ENCODE measurements around the gene PPP6R3. TPM values are rescaled to one million over a fixed set of nuclear protein-coding genes. Genes with fewer than 3 reads are reported as not detected.
"Not testable (repeated sequence)": the region's sequence is repeated elsewhere in the genome, so short reads cannot be mapped to it uniquely, and the experiment has no call there.

Gene PPP6R3
- total and polyA plus RNA-seq, 9 donors: 44.3 to 80.9 (median 52.2) TPM

DNA sequence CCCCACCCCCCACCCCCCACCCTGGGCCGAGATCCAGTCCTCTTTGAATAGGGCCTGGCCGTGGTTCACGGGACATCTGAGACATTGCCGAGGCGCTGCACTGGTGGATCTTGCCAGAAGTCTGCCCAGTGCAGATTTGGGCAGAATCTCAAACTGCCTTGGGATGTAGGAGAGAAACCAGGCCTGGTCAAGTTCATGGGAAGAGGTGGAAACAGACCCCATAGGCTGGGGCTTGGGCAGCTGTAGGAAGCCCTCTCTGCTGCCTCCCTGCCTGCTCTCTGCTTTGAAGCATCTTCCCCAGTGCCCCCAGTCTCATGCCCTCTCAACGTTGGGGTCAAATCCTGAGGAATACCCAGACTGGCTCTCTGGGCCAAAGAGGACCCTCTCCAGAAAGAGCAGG, 16.0 kb upstream of the PPP6R3 start:
- Histone ChIP-seq H3K27ac (ENCODE audit: low read length) (no peak overlapping the region), H3K9me3 (replicated peaks; ENCODE audit: control insufficient read depth, low read depth, low read length) (no peaks in the 10 kb centered on the region), H3K27me3 (ENCODE audit: control insufficient read depth, insufficient read depth, low read length) (no peaks in the 10 kb centered on the region), H3K4me1 (ENCODE audit: control insufficient read depth, insufficient read depth, low read length) (peaks cover 15% of the 10 kb centered on the region), H3K4me3 (ENCODE audit: low read length) (no peak overlapping the region), H3K36me3 (ENCODE audit: control insufficient read depth, insufficient read depth, low read length) (peaks cover 71% of the 10 kb centered on the region)
- no peak for DNase-seq
- WGBS (ENCODE audit: insufficient coverage): 89% methylated on average over 1 of the region's 6 CpGs

DNA sequence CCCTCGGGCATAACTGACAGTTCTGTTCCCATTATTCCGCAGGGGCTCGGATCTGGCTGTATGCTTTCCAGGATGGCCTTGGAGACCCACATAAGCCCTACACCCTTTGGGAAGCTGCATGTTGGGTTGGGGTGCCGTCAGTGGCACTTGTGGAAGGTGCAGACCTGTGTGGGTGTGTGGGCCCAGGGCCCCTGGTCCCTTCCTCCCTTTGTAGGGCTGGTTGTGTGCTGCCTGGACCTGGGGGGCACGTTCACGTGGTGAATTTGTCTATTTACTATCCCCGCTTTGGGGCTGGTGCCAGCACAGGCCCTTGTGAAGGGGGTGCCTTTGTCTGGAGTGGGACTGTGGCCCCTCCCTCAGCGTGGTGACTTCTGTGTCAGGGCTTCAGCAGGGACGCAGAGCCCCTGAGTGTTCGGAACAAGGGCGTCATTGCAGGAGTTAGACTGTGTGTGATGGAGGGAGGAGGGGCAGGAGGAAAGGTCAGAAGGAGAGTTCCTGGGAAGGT, 15.0 kb upstream of the PPP6R3 start:
- no peak for DNase-seq
- H3K36me3 ChIP-seq (ENCODE audit: control insufficient read depth, insufficient read depth, low read length): peaks cover 70% of the 10 kb centered on the region
- WGBS (ENCODE audit: insufficient coverage): 67% methylated on average over 6 of the region's 11 CpGs
- no peaks in the 10 kb centered on the region for H3K9me3 ChIP-seq (replicated peaks; ENCODE audit: control insufficient read depth, low read depth, low read length)
- no peak overlapping the region for H3K4me3 ChIP-seq (ENCODE audit: low read length)
- H3K4me1 ChIP-seq (ENCODE audit: control insufficient read depth, insufficient read depth, low read length): peaks cover 9% of the 10 kb centered on the region
- H3K27me3 ChIP-seq (ENCODE audit: control insufficient read depth, insufficient read depth, low read length): no peaks in the 10 kb centered on the region
- no peak overlapping the region for H3K27ac ChIP-seq (ENCODE audit: low read length)

DNA sequence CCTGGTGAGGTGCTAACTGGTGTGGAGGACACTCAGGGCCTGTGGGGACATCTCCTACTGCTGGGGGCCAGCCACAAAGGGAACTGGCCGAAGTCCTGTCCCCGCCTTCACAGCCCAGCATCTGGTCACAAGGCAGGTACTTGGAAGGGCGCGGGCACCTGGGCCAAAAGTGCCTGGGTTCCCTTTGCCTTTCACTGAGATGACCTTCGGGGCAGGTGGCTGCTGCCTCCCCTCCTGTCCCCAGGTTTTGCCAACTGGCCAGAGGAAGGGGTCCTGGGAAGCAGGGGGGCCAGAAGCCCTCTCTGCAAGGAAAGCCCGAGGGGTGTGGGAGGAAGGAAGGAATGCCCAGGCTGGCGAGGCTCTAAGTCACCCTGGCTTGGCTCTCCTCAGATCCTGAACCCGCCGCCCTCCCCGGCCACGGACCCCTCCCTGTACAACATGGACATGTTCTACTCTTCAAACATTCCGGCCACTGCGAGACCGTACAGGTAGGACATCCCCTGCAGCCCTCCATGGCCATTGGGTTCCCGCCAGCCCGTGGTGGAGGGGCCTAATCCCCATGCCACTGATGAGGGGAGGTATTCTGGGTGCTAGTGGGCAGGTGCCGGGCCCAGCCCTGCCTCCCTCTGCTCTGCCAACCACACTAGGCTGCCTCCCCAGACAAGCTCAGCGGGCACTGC, 14.4 kb upstream of the PPP6R3 start:
- H3K9me3 ChIP-seq (replicated peaks; ENCODE audit: control insufficient read depth, low read depth, low read length): no peaks in the 10 kb centered on the region
- no peak overlapping the region for H3K27ac ChIP-seq (ENCODE audit: low read length)
- peaks cover 68% of the 10 kb centered on the region for H3K36me3 ChIP-seq (ENCODE audit: control insufficient read depth, insufficient read depth, low read length)
- no peaks in the 10 kb centered on the region for H3K27me3 ChIP-seq (ENCODE audit: control insufficient read depth, insufficient read depth, low read length)
- peaks cover 7% of the 10 kb centered on the region for H3K4me1 ChIP-seq (ENCODE audit: control insufficient read depth, insufficient read depth, low read length)
- WGBS (ENCODE audit: insufficient coverage): 88% methylated on average over 10 of the region's 18 CpGs
- no peak overlapping the region for H3K4me3 ChIP-seq (ENCODE audit: low read length)
- no peak for DNase-seq

DNA sequence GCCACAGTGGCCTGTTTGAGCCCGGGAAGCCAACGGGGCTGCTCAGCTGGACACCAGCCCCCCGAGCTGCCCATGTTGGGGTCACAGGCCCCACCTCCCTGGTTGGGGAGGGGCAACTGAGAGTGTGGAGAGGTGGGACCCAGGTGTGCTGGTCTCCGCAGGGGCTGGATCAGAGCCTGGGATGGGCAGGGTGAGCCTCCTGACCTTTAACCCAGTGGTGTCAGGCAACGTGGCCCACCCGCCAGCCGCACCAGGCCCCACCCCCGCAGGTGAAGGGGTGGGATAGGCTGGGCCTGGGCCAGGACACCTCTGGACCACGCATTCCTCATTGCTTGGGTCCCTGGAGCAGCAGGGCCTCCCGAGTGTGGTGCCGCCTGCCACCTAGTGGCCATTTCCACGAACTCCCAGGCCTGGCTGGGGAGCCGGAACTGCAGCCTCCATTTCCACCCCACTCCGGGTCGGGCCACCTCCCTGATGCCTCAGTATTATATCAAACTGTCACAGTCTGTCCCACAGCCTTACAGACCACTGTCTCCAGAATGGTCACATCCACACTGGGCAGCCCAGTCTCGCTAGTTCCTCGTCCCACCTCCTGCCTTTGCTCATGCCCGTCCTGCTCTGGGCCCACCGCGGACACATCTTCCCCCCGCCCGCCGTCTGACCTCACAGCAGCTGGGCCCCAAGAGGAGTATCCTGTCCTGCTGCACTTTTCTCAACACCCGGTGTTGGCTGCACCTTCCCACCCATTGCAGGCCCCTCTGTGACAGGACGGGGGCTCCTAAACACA, 13.3 kb upstream of the PPP6R3 start:
- 45% methylated on average over 24 of the region's 25 CpGs for WGBS (ENCODE audit: insufficient coverage)
- no peak overlapping the region for H3K27ac ChIP-seq (ENCODE audit: low read length)
- H3K4me3 ChIP-seq (ENCODE audit: low read length): no peak overlapping the region
- peaks cover 59% of the 10 kb centered on the region for H3K36me3 ChIP-seq (ENCODE audit: control insufficient read depth, insufficient read depth, low read length)
- no peaks in the 10 kb centered on the region for H3K9me3 ChIP-seq (replicated peaks; ENCODE audit: control insufficient read depth, low read depth, low read length)
- H3K4me1 ChIP-seq (ENCODE audit: control insufficient read depth, insufficient read depth, low read length): peaks cover 6% of the 10 kb centered on the region
- no peaks in the 10 kb centered on the region for H3K27me3 ChIP-seq (ENCODE audit: control insufficient read depth, insufficient read depth, low read length)
- peak; percentile 73 for DNase-seq

DNA sequence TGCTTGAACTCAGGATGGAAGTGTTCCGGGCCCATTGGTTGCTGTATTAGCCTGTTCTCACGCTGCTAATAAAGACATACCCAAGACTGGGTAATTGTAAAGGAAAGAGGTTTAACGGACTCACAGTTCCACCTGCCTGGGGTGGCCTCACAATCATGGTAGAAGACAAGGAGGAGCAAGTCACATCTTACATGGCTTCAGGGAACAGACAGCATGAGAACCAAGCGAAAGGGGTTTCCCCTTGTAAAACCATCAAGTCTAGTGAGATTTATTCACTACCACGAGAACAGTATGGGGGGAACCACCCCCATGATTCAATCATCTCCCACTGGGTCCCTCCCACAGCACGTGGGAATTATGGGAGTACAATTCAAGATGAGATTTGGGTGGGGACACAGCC, 12.6 kb upstream of the PPP6R3 start:
- not testable (repeated sequence) for H3K4me1 ChIP-seq (ENCODE audit: control insufficient read depth, insufficient read depth, low read length); H3K4me3 ChIP-seq (ENCODE audit: low read length); DNase-seq; H3K9me3 ChIP-seq (replicated peaks; ENCODE audit: control insufficient read depth, low read depth, low read length); H3K27ac ChIP-seq (ENCODE audit: low read length); H3K27me3 ChIP-seq (ENCODE audit: control insufficient read depth, insufficient read depth, low read length)
- peaks cover 52% of the 10 kb centered on the region for H3K36me3 ChIP-seq (ENCODE audit: control insufficient read depth, insufficient read depth, low read length)
- WGBS (ENCODE audit: insufficient coverage): 100% methylated on average over 3 of the region's 6 CpGs

DNA sequence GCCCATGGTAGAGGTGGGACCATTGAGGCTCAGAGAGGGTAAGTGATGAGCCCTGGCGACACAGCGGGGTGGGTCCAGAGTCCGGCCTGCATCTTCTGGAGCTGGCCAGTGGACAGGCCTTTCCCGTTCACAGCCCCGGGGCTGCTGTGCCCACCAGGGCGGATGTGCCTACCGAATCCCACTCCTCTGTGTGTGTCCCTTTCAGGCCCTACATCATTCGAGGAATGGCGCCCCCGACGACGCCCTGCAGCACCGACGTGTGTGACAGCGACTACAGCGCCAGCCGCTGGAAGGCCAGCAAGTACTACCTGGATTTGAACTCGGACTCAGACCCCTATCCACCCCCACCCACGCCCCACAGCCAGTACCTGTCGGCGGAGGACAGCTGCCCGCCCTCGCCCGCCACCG, 11.9 kb upstream of the PPP6R3 start:
- DNase-seq: no peak
- Histone ChIP-seq H3K36me3 (ENCODE audit: control insufficient read depth, insufficient read depth, low read length) (peaks cover 51% of the 10 kb centered on the region), H3K27me3 (ENCODE audit: control insufficient read depth, insufficient read depth, low read length) (no peaks in the 10 kb centered on the region), H3K4me1 (ENCODE audit: control insufficient read depth, insufficient read depth, low read length) (peaks cover 6% of the 10 kb centered on the region), H3K27ac (ENCODE audit: low read length) (no peak overlapping the region), H3K4me3 (ENCODE audit: low read length) (no peak overlapping the region), H3K9me3 (replicated peaks; ENCODE audit: control insufficient read depth, low read depth, low read length) (no peaks in the 10 kb centered on the region)
- WGBS (ENCODE audit: insufficient coverage): 95% methylated on average over 18 of the region's 25 CpGs

DNA sequence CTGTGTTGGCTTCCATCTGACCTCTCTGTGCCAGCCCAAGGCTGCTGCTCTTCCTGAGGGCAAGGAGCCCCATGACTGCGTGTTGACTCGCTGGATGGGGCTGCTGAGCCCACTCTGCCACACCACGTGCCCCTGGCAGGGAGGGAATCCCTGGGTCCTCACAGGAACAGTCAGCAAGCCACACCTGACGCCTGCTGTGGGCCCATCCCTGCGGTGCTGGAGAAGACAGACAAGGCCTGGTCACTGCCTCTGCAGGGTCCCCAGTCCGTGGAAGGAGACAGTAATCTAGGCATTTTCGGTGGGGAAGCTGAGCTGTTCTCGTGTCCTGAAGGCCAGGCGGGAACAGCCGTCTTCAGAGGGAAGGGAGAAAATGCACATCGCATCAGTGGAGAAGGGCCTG, 10.6 kb upstream of the PPP6R3 start:
- Histone ChIP-seq H3K4me1 (ENCODE audit: control insufficient read depth, insufficient read depth, low read length) (peaks cover 6% of the 10 kb centered on the region), H3K27ac (ENCODE audit: low read length) (no peak overlapping the region), H3K27me3 (ENCODE audit: control insufficient read depth, insufficient read depth, low read length) (no peaks in the 10 kb centered on the region), H3K36me3 (ENCODE audit: control insufficient read depth, insufficient read depth, low read length) (peaks cover 46% of the 10 kb centered on the region), H3K4me3 (ENCODE audit: low read length) (no peak overlapping the region), H3K9me3 (replicated peaks; ENCODE audit: control insufficient read depth, low read depth, low read length) (no peaks in the 10 kb centered on the region)
- DNase-seq: no peak
- 90% methylated on average over 11 of the region's 11 CpGs for WGBS (ENCODE audit: insufficient coverage)

DNA sequence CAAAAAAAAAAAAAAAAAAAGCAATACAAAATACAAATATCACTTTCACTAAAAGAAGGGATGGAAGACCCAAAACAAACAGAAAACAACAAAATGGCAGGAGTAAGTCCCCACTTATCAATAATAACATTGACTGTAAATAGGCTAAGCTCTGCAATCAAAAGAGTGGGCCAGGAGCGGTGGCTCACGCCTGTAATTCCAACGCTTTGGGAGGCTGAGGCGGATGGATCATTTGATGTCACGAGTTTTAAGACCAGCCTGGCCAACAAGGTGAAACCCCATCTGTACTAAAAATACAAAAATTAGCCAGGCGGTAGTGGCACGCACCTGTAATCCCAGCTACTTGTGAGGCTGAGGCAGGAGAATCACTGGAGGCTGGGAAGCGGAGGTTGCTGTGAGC, 9.8 kb upstream of the PPP6R3 start:
- H3K4me1 ChIP-seq (ENCODE audit: control insufficient read depth, insufficient read depth, low read length): peaks cover 6% of the 10 kb centered on the region
- WGBS (ENCODE audit: insufficient coverage): 95% methylated on average over 7 of the region's 8 CpGs
- H3K36me3 ChIP-seq (ENCODE audit: control insufficient read depth, insufficient read depth, low read length): peaks cover 41% of the 10 kb centered on the region
- H3K27me3 ChIP-seq (ENCODE audit: control insufficient read depth, insufficient read depth, low read length): no peaks in the 10 kb centered on the region
- no peak overlapping the region for H3K4me3 ChIP-seq (ENCODE audit: low read length)
- no peak for DNase-seq
- no peak overlapping the region for H3K27ac ChIP-seq (ENCODE audit: low read length)
- no peaks in the 10 kb centered on the region for H3K9me3 ChIP-seq (replicated peaks; ENCODE audit: control insufficient read depth, low read depth, low read length)

DNA sequence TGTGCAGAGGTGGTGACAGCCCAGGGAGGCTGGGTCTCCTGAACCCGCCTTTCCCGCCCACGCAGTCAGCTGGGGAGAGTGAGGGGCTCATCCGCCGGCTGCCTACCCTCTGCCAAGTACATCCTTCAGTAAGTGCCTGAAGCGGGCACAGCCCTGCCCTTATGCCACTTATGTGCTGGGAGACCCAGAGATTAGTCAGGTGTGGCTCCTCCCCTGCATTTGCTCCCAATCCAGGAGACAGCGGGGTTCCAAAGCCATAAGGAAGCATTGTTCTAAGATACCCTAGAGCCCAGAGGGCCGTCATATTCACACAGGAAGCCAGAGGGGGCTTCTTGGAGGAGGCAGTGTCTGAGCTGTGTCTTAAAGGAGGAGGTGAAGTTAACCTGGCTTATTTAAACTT, 5.8 kb upstream of the PPP6R3 start:
- H3K27me3 ChIP-seq (ENCODE audit: control insufficient read depth, insufficient read depth, low read length): no peaks in the 10 kb centered on the region
- H3K27ac ChIP-seq (ENCODE audit: low read length): no peak overlapping the region
- H3K9me3 ChIP-seq (replicated peaks; ENCODE audit: control insufficient read depth, low read depth, low read length): no peaks in the 10 kb centered on the region
- no peak overlapping the region for H3K4me3 ChIP-seq (ENCODE audit: low read length)
- H3K4me1 ChIP-seq (ENCODE audit: control insufficient read depth, insufficient read depth, low read length): peaks cover 2% of the 10 kb centered on the region
- peaks cover 5% of the 10 kb centered on the region for H3K36me3 ChIP-seq (ENCODE audit: control insufficient read depth, insufficient read depth, low read length)
- WGBS (ENCODE audit: insufficient coverage): 48% methylated on average over 6 of the region's 8 CpGs
- DNase-seq: no peak

DNA sequence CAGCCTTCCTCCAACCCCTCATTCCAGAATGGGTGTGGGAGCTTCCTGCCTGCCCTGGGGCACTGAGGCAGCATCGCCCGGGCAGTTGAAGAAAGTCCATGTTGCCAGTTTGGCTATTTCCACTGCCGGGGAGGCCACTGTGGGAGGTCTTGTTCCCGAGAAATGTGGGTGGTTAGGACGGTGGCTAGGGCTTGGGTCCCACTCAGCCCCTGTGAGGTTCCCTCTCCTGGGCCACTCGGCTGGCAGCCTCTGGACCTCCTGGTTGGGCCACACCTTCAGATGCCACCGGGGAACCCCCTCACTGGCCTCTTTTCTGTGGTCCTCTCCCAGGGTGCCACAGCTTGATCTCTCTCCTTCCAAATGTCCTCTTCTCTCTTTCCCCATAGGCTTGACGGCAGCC, 5.1 kb upstream of the PPP6R3 start:
- WGBS (ENCODE audit: insufficient coverage): 84% methylated on average over 5 of the region's 8 CpGs

More for the DNA sequence above, 5.1 kb upstream of the PPP6R3 start:
- Histone ChIP-seq H3K27me3 (ENCODE audit: control insufficient read depth, insufficient read depth, low read length) (no peaks in the 10 kb centered on the region), H3K9me3 (replicated peaks; ENCODE audit: control insufficient read depth, low read depth, low read length) (no peaks in the 10 kb centered on the region), H3K27ac (ENCODE audit: low read length) (no peak overlapping the region), H3K36me3 (ENCODE audit: control insufficient read depth, insufficient read depth, low read length) (no peaks in the 10 kb centered on the region), H3K4me3 (ENCODE audit: low read length) (no peak overlapping the region), H3K4me1 (ENCODE audit: control insufficient read depth, insufficient read depth, low read length) (peaks cover 4% of the 10 kb centered on the region)
- no peak for DNase-seq
